Right forelimb (tissue), 1 donor: ENCODE data around the gene NEK10.
A peak's percentile ranks its signal among the peaks of the same experiment; 100 is the strongest.

Experiments used
- DNase-seq: peaks from one replicate; pipeline ENCODE4 v3.0.0-alpha.2; 2018

Gene NEK10

GRCh38 chr3:27160146-27160545 is 209.0 kb downstream of the NEK10 start:
- no peak for DNase-seq

GRCh38 chr3:27147215-27147614 is 222.0 kb downstream of the NEK10 start:
- no peak for DNase-seq

- DNase-seq, result no peak
These were observed 222.4 kb downstream of the NEK10 start for GRCh38 chr3:27146786-27147185.

- no peak for DNase-seq
These were observed 223.5 kb downstream of the NEK10 start for GRCh38 chr3:27145719-27146118.

- DNase-seq, result no peak
These were observed 227.5 kb downstream of the NEK10 start for GRCh38 chr3:27141668-27142067.

- DNase-seq, result no peak
These were observed 230.6 kb downstream of the NEK10 start for GRCh38 chr3:27138562-27138961.

GRCh38 chr3:27138005-27138404 is 231.2 kb downstream of the NEK10 start:
- DNase-seq, result no peak

- DNase-seq, result peak; percentile 69
These were observed 234.9 kb downstream of the NEK10 start for GRCh38 chr3:27134171-27134796.

- no peak for DNase-seq
These were observed 236.1 kb downstream of the NEK10 start for GRCh38 chr3:27133060-27133459.

GRCh38 chr3:27130796-27131195 is 238.4 kb downstream of the NEK10 start:
- DNase-seq, result no peak

- no peak for DNase-seq
These were observed 241.3 kb downstream of the NEK10 start for GRCh38 chr3:27127879-27128278.

GRCh38 chr3:27127195-27127594 is 242.0 kb downstream of the NEK10 start:
- no peak for DNase-seq

GRCh38 chr3:27125821-27126501 is 243.2 kb downstream of the NEK10 start:
- DNase-seq, result no peak

GRCh38 chr3:27119639-27120038 is 249.5 kb downstream of the NEK10 start:
- no peak for DNase-seq

- no peak for DNase-seq
These were observed 253.8 kb downstream of the NEK10 start for GRCh38 chr3:27115352-27115751.

- no peak for DNase-seq
These were observed 254.5 kb downstream of the NEK10 start for GRCh38 chr3:27114684-27115083.

- DNase-seq, result no peak
These were observed 255.1 kb downstream of the NEK10 start for GRCh38 chr3:27114129-27114528.

- no peak for DNase-seq
These were observed 259.2 kb downstream of the NEK10 start for GRCh38 chr3:27110020-27110419.

- DNase-seq, result no peak
These were observed 260.9 kb downstream of the NEK10 start for GRCh38 chr3:27108322-27108721.

GRCh38 chr3:27105904-27106303 is 263.3 kb downstream of the NEK10 start:
- DNase-seq, result no peak

- DNase-seq, result no peak
These were observed 272.0 kb downstream of the NEK10 start for GRCh38 chr3:27097182-27097581.

GRCh38 chr3:27095553-27096222 is 273.5 kb downstream of the NEK10 start:
- no peak for DNase-seq

GRCh38 chr3:27094721-27095120 is 274.5 kb downstream of the NEK10 start:
- no peak for DNase-seq

GRCh38 chr3:27093771-27094170 is 275.4 kb downstream of the NEK10 start:
- no peak for DNase-seq
